B cell (primary cell): ENCODE data around the gene SP6.

Experiments used
- EZH2 ChIP-seq: IDR thresholded peaks from 2 replicates; pipeline ENCODE4 v1.6.1; 2012; ENCODE audit warnings: borderline replicate concordance, low read depth, mild to moderate bottlenecking, moderate library complexity, low read length; ENCODE audit not compliant: insufficient read depth, poor library complexity, severe bottlenecking
- TF ChIP-seq, protein P1 (sequence below): fragments of 200-600 bp; IDR thresholded peaks from one replicate; pipeline ENCODE4 v1.8.0; 2022; ENCODE audit warnings: antibody characterized with exemption, mild to moderate bottlenecking

DNA sequence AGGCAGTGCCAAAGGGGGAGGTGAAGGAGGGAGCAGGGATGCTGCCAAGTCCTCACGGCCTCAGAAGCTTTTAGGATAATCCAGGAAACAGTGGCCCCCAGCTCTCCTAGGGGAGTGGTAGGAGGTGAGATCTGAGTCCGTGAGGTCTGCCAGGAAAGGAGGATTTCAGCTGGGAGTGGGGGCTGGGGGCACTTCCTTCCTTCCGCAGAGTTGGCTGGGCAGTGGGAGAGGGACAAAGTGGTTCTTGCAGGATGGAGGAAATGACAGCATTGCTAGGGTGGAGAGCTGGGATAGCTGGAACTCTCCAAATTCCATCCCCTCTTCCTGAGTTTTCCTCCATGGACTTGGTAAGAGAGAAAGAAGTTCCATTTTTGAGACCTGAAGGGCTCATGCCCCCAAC, 4.8 kb upstream of the SP6 start:
- TF ChIP-seq, protein P1, sequence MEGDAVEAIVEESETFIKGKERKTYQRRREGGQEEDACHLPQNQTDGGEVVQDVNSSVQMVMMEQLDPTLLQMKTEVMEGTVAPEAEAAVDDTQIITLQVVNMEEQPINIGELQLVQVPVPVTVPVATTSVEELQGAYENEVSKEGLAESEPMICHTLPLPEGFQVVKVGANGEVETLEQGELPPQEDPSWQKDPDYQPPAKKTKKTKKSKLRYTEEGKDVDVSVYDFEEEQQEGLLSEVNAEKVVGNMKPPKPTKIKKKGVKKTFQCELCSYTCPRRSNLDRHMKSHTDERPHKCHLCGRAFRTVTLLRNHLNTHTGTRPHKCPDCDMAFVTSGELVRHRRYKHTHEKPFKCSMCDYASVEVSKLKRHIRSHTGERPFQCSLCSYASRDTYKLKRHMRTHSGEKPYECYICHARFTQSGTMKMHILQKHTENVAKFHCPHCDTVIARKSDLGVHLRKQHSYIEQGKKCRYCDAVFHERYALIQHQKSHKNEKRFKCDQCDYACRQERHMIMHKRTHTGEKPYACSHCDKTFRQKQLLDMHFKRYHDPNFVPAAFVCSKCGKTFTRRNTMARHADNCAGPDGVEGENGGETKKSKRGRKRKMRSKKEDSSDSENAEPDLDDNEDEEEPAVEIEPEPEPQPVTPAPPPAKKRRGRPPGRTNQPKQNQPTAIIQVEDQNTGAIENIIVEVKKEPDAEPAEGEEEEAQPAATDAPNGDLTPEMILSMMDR, result no peak
- no peak for TF ChIP-seq EZH2
